T-helper 2 cell treated with Interferon-gamma antibody and Interleukin-4, amounts not matched to agents 100 ng/mL and 5 ng/mL, for 36 hours (primary cell): Measurements from ENCODE around the gene CHD9. TPM values are rescaled to one million over a fixed set of nuclear protein-coding genes. Genes with fewer than 3 reads are reported as not detected.
"Not testable (repeated sequence)": the region's sequence is repeated elsewhere in the genome, so short reads cannot be mapped to it uniquely, and the experiment has no call there.

Experiments used
- intact Hi-C: fragments of 100-400 bp; cut with micrococcal nuclease; formaldehyde crosslinking; loops from one replicate; pipeline ENCODE4 v1.15.1; 2023
- total RNA-seq: library from RNA; stranded (reverse); gene quantifications from 2 replicates; pipeline ENCODE4 v1.2.3, GENCODE V29; 2022

The CHD9 gene
- total RNA-seq, 1 donor from 2014 or later = 25.6 TPM

- intact Hi-C loops = no loop called here
These were observed 9.2 kb upstream of the CHD9 start for GRCh38 chr16:53045341-53046220.

DNA sequence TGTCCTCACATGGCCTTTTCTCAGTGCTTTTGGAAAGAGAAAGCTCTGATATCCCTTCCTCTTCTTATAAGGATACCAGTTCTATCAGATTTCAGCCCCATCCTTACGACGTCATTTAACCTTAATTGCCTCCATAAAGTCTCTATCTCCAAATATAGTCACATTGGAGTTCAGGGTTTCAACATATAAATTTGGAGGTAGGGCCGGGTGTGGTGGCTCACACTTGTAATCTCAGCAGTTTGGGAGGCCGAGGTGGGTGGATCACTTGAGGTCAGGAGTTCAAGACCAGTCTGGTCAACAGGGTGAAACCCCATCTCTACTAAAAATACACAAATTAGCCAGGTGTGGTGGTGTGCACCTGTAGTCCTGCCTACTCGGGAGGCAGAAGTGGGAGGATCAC, 7.3 kb upstream of the CHD9 start:
- intact Hi-C loops = not testable (repeated sequence)

- intact Hi-C loops = no loop called here
These were observed 6.5 kb upstream of the CHD9 start for GRCh38 chr16:53048139-53048915.

DNA sequence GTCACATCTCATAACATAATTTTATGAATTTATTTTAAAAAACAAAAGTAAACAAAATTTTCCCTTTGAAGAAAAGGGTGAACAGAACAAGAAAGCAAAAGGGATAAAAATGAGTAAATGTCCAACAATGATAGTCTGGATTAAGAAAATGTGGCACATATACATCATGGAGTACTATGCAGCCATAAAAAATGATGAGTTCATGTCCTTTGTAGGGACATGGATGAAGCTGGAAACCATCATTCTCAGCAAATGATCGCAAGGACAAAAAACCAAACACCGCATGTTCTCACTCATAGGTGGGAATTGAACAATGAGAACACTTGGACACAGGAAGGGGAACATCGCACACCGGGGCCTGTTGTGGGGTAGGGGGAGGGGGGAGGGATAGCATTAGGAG, 3.5 kb upstream of the CHD9 start:
- intact Hi-C loops = loop anchor here (5.0 to 10.0 kb wide), 3 partner anchors 404 to 1876 kb away; partner anchors contain the start of gene AKTIP

- intact Hi-C loops = loop anchor here (5.0 to 10.0 kb wide), 3 partner anchors 402 to 1874 kb away; partner anchors contain the start of gene AKTIP
These were observed 2.0 kb upstream of the CHD9 start, which contains the start of gene CHD9NB for GRCh38 chr16:53052519-53053501. TSS of gene CHD9NB (minus strand) at chr16:53052897. CDS start at chr16:53044158, 8,739 bp downstream.

- intact Hi-C loops = loop anchor here (1.0 to 10.0 kb wide), 6 partner anchors 45 to 1873 kb away; partner anchors contain the start of gene AKTIP
These were observed 673 bp upstream of the CHD9 start for GRCh38 chr16:53053967-53054669.

GRCh38 chr16:53055541-53056391, 975 bp downstream of the CHD9 start:
- intact Hi-C loops = loop anchor here (1.0 to 10.0 kb wide), 7 partner anchors 75 to 463 kb away; no protein-coding TSS in a partner anchor

DNA sequence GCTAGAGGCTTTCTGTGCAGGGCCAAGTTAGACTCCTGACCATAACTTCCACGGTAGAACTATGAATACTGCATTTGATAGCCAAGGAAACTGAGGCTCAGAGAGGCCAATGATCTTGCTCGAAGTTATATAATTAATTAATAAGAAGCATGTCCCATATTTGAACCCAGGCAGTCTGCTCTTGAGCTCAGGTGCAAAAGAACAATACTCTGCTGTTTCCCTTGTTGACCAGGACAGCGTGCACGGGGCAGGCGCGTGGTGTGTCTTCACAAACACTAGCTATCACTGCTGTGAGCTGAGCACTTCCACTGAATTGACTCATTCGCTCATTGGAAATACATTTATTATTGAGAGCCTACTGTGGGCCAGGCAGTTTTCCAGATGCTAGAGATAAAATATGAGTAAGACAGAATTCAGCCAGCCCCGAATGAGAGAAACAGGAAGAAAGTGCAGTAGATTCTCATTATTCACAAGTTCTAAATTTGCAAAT, 1.6 kb downstream of the CHD9 start:
- intact Hi-C loops = loop anchor here (10.0 kb wide), 1 partner anchor 398 kb away; no protein-coding TSS in a partner anchor

- intact Hi-C loops = loop anchor here (10.0 kb wide), 1 partner anchor 397 kb away; no protein-coding TSS in a partner anchor
These were observed 2.9 kb downstream of the CHD9 start for GRCh38 chr16:53057658-53058057.

DNA sequence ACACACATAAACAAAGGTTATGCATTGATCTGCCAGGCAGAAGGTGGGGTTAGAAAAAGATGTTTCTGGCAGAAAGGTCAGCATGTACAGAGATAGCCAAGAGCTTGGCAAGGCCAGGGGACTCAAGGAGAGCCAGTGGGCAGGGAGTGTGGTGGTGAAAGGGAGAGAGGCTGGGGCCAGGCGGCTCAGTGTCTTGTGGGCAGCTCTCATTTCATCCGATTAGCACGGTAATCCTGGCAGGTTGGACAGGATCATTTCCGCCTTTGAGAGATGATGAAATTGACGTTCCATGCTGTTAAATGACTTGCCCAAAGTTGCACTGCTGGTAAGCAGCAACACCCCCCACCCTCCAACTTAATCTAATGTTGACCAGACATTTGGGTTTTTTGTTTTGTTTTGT, 3.6 kb downstream of the CHD9 start:
- intact Hi-C loops = loop anchor here (10.0 kb wide), 1 partner anchor 396 kb away; no protein-coding TSS in a partner anchor

GRCh38 chr16:53058882-53059281, 4.1 kb downstream of the CHD9 start:
- intact Hi-C loops = loop anchor here (10.0 kb wide), 1 partner anchor 396 kb away; no protein-coding TSS in a partner anchor

GRCh38 chr16:53059672-53060071, 4.9 kb downstream of the CHD9 start:
- intact Hi-C loops = loop anchor here (10.0 kb wide), 1 partner anchor 395 kb away; no protein-coding TSS in a partner anchor

DNA sequence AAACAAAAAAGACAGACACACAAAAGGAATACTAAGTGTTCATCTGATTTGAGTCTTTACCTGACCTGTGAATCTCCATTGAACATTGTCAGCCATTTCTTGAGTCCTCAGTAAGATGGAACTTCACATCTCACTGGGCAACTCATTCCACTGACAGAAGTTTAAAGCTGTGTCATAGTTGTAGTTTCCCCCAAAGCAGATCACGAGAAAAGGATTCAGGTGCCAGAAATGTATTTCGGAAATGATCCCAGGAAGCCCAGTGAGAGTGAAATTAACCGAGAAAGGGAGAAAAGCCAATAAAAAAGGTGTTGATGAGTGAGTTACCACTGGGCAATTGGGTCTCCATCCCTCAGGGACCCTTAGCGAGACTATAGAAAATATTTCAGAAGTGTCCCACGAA, 6.5 kb downstream of the CHD9 start:
- intact Hi-C loops = no loop called here

DNA sequence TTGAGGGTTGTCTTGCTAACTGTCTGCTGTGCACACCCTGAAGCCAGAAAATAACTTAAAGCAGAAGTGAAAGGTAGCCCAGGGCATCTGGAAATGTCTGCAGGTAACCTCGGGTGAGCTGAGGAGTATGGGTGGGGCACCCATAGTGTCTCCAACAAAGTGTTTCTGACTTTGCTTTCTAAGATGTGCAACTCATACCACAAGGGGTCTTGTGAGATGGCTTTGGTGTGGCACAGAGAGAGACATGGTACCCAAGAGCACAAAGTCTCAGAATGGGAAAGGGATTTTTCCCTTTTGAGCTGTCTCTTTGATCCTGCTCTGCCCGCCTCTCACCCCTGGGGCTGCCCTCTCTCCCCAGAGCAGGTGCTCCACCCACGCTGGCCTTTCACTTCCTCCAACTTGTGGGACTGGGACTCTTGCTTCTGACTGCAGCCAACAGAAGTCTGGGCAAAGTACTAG, 6.9 kb downstream of the CHD9 start:
- intact Hi-C loops = no loop called here

- intact Hi-C loops = no loop called here
These were observed 9.3 kb downstream of the CHD9 start for GRCh38 chr16:53064081-53064578.

GRCh38 chr16:53065461-53066061, 10.8 kb downstream of the CHD9 start:
- intact Hi-C loops = no loop called here

- intact Hi-C loops = no loop called here
These were observed 12.9 kb downstream of the CHD9 start for GRCh38 chr16:53067675-53068074.

DNA sequence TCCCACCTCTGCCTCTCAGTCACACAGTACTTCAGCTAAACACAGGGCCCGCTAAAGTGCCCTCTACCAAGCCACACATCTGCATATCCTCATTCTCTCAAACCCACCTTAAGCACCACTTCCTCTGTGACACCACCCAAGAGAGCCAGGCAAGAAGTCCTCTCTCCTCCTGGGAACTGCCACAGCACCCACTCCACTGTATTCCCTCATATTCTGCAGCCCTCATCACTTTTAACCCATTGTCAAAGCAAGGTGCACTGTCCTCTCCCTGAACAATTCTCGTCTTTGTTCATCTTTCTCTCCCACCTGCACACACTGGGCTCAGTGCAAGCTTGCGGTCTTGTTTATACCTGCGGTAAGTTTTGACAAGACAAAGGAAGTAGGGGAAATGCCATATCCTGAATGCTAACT, 13.6 kb downstream of the CHD9 start:
- intact Hi-C loops = no loop called here
